Brain pericyte (primary cell): ENCODE results near the gene SCN8A.
"Not testable (repeated sequence)": the region's sequence is repeated elsewhere in the genome, so short reads cannot be mapped to it uniquely, and the experiment has no call there.

Source experiments
- DNase-seq: peaks from one replicate; pipeline ENCODE4 v3.0.0-alpha.2; 2012; ENCODE audit warnings: low read depth, low spot score

SCN8A gene

DNA sequence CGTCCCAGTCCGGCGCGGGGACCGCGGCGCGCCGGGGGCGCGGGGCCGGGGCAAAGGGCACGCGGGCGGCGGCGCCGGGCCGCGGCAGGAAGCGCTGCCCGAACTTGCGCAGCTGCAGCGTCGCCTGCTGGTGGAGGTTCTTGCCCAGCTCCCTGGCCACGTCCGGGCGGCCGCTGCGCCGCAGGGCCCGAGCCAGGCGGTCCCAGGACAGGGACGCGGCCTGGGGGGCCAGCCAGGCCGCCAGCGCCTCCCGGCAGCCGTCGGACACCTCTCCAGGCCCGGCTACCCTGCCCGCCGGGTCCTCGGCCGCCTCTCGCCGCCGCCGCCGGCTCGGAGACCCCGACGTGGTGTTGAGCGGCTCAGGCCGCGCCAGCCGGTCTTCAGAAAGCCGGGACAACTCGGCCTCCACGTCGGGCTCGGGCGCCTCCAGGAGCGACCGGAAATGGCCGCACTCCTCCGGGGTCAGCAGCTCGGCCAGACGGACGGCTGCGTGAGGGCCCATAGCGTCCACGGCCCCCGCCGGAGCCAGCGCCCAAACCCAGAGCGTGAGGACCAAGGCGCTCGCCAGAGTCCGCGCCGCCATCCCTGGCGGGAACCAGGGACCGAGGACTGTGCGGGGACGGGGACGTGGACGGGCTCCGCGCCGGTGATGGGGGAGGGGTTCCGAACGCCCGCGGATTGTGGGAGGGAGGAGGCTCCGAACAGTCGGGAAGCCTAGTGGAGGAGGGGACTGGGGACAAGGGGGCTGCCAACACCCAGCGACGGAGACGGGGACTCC lies 223.5 kb downstream of the SCN8A start:
- DNase-seq = no peak

DNA sequence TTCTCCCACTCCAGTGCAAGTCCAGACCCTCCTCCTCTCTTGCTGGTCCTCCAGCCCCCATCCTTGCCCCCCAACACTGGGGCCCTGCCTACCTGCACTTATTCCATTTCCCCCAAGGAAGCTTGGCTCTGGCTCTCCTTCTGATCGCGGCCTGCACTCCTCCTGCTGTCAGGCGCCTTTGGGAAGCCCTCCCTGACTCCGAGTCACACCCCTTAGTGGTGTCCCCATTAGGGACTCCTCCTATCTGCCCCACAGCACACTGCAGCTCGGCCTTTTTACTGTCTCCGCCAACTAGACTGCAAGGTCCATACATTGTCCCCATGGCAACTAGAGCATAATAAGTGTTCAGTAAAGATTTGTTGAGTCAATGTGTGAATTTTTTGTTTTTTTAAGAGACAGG lies 224.5 kb downstream of the SCN8A start:
- DNase-seq = no peak

DNA sequence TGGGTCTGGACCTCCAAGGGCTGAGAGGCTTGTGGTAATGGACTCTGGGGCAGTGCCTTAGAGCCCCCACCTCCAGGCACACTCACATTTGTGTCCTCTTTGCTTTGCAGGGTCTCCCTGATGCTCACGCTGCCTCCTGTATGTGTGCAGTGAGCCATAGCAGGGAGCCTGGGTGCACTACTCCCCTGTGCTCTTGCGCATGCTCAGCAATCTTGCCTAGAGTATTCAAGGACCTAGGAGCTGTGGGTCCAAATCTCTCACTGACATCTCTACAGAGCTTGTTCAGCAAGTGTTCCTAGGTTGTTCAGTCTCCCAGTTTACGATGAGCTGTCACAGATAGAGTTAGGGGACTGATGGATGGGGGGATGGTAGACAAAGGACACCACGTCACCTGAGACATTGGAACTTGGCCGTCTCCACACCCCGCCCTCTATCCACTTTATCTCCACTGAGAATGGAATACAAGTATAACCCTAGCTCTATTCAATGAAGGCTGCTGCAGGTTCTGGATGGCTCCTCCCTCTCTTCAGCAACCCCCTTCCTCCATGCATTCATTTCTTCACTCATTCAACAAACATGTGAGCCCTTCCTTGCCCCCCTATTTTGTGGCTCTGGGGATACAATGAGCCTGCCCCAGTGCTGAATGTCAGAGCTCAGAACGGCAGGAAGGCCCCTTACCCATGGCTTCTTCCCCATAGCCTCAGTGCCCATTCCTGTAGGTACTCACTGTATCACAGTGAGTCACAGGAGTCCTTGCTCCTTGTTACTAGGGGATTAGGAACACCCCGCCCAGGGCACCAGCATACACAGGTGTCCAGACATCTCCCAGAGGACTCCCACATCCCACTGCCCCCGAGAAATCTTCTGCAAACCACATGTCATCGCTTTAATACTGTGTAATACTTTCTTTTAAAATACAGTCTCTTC lies 226.3 kb downstream of the SCN8A start:
- no peak for DNase-seq

DNA sequence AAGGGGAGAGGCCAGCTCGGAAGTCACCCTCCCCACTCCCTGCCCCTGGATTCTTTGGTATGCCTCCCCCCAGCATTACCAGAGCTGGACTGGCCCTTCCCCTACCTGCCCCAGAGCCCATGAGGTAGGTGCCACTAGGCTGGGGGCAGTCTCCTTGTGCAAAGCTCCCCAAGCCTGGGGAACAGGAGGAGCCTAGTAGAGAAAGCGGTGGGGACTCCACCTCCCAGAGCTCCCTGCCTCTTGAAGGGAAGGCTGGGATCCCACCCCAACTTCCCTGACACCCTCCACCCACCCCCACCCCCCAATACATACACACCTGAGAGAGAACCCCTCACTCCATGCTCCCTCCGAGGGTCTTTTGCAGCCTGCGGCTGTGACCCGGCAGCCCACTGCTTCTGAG lies 227.1 kb downstream of the SCN8A start:
- no peak for DNase-seq

DNA sequence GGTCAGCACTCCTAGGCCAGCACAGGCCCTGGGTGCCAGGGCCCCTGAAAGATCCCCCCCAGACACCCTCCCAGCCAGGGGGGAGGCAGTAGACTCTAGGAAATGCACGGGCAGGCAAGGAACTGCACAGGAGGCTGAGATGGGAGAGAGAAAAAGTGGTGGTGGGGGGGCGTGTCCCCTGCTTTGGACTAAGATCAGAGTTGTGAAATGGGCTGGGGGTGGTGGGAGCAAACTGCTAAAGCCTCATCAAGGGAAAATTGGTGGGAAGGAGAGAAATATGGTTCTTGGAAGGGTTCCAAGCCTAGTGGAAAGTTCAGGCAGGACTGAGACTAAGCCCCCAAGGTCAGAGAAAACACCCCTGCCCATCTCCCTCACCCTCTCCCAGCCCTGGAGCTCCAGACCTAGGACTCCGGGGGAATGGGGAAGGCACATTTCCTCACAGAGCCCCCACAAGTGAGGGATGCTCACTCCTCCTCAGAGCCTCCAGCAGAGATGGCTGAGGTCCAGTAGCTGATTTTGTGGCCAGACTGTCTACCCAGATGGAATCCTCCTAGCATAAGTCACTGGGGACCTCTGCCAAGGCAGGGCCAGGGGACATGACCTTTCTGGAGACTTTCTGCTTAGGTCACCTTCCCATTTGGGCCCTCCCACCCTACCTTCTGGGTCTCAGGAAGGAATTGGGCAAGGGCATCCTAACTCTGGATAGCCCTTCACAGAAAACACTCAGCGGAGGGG lies 227.7 kb downstream of the SCN8A start:
- DNase-seq = no peak

DNA sequence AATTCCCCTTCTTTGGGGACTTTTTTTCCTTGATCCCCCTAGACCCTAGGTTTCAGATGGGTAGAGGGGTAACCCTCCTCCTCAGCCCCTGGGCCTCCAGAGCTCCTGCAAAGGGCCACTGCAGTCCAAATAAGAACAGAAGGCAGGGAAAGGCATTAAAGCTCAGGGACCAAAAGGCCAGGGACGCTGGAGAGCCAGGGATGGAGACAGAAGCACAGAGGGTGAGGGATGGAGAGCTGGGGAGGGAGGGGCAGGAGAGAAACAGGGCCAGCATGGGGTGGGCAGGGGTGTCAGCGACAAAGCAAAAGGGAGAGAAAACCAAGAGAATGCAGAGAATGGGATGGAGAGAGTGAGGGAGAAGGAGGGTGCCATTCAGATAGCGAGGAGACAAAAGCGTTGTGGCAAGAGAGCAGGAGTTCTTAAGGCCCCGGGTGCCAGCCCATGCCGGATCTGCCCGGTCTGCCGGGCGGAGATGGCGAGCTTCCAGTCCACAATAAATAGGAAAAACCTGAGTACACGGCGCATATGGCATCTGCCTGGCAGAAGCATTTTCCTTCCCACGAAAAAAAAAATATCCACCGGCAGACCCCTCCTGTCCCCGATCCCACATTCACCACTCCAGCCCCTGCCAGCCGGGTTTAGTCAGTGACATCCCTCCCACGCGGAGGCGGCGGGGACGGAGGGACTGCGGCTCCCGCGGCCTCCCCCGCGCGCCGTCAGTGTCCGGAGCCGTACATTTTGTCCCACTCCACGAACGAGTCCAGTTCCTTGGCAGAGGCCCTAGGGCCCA lies 228.9 kb downstream of the SCN8A start:
- no peak for DNase-seq

DNA sequence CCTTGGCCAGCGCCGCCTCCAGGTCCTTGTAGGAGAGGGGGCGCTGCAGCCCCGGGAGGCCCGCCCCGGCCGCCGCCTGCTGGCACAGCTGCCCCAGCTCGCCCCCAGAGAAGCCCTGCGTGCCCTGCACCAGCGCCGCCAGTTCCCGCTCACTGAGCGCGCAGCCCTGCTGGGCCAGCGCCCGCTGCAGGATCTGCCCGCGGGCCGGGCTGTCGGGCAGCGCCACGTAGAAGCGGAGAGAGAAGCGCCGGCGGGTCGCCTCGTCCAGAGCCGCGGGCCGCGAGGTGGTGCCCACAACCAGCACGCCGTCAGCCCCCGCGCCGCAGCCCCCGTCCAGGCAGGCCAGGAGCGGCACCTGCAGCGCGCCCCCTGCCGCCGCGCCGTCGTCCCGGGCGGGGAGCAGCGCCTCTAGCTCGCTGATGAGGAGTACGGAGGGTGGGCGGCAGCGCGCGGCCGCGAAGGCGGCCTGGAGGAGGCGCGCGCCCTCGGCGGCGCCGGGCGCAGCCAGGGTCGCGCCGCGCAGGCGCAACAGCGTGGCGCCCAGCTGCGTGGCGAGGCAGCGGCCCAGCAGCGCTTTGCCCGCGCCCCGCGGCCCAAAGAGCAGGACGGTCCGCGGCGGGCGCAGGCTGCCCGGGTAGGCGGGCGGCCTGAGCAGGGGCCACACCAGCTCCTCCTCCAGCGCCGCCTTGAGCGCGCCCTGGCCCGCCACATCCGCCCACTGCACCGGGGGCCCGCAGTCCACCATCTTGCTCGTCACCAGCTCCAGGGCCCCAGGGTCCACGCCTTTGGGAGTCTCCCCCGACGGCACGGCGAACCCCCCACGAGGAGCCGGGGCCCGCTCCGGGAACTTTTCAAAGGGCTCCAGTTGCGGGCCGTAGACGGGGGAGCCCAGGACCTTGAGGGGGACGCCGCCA lies 229.8 kb downstream of the SCN8A start:
- DNase-seq = no peak

DNA sequence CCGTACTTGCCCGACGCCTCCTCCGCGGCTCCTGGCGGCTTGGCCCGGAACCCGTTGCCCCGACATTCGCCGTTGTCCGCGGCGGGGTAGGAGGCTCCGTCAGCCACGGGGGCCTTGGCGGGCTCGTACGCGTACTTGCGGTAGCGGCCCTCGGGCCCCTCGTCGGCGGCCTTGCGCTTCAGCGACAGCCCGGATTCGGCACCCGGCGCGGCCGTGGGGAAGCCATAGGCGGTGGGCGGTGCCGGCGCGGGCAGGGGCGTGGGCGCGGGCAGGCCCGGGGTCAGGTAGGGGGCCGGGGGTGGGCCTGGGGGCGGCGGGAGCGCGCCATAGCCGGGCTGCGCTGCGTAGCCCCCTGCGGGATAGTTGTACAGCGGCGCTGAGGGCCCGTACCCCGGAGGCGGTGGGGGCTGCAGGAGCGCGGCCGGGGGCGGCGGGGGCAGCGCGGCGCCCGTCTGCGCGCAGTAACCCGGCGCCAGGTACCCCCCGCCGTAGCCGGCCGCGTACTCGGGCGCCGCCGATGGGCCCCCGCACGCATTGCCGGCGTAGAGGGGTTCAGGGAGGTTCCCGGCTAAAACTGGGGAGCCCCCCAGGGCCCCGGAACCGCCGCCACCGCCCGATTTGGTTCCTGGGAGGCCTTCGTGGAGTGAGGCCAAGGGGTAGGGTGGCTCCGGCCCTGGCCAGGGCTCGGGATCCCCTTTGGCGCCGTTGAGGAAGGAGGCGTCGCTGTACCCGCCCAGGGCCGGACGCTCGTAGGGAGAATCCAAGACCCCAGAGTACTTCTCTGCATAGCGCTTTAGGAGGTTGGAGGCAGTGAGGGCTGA lies 230.6 kb downstream of the SCN8A start:
- DNase-seq = no peak

DNA sequence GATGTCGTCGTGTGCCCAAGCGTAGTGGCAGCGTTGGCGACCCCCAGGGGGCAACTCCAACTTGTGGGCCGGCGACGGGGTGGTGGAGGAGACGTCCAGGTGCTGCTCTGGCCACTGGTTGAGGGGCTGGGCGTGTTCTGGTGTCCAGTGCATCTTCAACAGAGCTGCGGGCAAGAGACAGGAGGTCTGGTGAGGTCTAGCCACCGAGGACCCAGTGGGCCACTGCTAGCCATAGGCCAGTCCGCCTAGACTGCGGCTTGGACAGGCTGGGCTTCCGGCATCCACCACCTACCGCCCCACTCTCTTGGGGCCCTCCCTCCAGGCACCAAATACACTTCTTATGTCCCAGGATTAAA lies 231.2 kb downstream of the SCN8A start:
- DNase-seq = no peak

DNA sequence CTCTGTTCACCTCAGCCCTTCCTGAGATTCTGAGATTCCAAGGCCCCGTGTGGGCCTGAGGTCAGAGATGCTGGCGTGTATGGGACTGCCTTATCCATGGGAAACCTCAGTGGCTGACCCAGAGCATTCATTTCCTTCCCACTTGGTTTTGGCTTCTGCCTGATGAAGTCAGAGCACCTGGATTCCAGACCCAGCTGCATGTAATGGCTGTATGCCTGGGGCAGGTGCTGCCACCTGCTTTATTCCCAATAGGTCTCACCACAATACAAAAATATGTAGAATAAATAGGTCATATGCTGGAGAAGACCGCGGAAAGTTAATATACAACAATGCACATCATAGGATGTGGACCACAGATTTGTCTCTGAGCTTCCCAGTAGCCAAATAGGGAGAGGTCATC lies 231.9 kb downstream of the SCN8A start:
- DNase-seq = no peak

DNA sequence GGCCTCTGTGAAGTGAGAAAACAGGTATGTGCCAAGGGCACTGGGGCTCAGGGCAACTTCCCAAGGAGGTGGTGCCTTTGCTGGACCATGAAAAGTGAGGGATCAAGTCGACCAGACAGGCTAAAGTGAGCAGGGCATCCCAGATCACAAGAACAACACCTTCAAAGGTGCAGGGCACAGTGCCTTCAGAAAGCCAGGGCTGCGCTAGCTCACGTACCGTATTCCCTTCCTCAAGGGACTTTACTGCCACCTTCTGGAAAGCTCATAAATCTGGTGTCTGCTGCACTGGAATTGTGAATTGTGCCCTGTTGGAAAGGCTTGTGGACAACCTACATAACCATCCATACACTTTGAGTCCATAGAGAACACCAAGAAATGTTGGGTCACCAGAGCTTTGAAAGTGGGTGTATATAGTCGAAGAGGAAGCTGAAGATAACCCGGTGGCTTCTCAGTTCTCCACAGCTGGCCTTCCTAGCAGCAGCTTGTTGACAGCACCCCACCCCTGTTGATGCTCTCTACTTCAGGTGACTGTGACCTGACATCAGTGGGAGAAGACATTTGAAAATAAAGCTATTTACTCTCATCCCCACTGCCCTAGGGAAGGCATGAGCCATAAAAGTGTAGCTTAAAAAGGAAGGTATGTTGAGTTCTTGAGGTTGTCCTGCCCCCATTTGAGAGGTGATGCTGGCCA lies 233.0 kb downstream of the SCN8A start:
- no peak for DNase-seq

DNA sequence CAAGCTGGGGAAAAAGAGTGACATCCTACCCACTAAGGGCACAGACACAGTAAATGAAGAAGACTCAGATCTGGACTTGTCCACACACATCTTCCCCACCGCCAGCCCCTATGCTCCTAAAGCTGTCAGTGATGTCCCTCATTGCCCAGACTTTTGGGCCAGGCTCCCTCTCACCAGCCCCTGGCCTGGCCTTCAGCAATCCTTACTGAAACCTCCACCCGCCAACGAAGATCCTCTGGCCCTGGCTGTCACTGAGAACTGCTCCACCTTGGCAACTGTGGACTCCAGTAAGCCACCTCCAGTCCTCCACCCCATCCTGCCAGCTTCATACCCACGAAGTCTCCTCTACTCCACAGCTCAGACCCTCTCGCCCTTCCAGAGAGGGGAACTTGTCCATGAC lies 234.2 kb downstream of the SCN8A start:
- DNase-seq = no peak

DNA sequence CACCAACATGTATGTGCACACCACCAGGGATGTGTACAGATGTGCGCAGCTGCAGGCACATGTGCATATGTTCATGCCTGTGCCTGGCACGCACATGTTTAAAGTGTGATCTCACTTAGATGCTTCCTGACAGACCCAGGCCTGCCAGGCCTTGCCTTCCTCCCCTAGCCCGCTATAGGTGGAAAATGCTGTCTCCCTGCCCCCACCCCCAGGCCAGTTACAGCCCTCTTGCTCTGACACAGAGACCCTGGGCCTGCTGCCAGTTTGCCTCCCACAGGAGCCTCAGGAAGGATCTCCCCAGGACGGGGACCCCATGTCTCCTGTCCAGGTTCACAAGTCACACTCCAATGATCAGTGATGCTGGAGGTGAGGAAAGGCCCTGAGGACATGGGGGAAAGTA lies 235.8 kb downstream of the SCN8A start:
- DNase-seq = no peak

DNA sequence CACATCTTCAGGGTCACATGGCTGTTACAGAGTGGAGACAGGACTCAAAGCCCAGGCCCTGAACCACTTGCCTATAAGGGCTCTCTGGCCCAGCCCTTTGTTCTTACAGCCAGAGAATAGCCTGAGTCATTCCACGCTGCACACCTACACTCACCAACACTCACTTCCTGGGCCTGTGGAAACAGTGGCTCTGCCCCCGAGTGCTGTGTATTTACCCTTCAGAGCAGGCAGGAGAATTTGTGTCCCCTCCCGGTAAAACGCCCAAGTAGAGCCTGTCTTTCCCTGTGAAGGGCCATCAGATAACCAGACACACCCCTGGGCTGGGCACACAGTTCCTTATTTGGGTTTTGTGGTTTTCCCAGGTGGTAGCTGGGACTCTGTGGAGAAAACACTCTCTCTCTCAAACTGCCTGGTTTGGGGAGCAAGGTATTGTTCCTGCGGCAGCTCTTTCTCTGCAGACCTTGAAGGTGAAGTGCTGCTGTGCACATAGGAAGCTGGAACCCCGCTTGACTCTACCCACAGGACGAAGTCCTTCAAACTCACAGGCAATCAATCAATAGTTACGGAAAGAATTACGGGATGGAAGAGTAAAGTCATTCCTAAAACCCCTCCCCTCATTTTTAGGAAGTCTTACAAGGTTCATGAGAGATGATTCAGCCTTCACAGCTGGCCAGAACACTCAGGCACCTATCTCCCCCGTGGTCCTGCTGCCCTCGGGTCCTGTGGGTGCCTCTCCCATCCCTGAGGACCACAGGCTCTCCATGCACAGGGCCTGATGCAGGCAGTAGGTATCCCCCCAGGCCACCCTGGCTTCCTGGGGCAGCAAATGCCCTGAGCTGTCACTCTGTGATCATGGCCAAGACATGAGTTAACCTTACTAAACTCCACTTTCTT lies 237.1 kb downstream of the SCN8A start:
- no peak for DNase-seq

DNA sequence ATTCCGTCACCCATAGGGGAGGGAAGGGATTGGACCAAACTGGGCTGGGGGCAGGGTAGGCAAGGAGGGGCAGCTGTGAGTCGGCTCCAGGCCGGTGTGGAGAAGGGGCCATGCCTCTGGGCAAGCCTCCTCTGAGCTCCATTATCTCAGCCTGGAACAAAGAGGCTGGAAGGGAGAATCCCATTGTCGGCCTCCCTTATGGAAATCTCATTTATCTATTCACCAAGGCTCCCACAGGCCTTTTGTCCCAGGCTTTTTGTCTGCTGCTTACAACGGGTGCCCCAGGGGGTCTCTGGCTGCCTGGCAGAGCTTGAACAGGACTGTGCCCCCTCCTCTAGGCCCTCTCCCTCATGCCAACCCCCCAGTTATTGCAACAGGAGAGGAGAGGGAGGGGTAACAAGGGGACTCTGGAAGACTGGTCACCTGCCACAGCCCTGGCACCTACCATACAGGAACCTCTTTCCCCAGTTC lies 238.0 kb downstream of the SCN8A start:
- DNase-seq = no peak

DNA sequence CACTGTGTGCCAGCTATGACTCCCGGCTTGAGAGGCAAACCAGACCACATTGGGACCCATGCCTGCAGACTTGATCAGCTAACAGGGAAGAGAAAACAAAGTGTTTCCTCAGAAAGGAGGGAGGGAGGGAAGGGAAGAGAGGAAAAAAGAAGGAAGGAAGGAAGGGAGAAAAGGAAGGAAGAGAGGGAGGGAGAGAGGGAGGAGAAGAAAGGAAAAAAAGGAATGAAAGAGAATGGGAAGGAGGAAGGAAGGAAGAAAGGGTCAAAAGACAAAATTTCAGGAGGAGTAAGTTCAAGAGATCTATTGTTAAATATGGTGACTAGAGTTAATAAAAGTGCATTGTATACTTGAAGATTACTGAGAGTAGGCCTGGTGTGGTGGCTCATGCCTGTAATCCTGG lies 238.6 kb downstream of the SCN8A start:
- no peak for DNase-seq

DNA sequence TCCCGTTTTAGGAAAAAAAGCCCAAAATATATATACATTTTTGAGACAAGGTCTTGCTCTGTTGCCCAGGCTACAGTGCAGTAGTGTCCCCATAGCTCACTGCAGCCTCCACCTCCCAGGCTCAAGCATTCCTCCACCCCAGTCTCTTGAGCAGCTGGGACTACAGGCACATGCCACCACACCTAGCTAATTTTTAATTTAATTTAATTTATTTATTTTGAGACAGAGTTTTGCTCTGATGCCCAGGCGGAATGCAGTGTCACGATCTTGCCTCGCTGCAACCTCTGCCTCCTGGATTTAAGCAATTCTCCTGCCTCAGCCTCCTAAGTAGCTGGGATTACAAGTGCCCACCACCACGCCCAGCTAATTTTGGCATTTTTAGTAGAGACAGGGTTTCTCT lies 240.8 kb downstream of the SCN8A start:
- not testable (repeated sequence) for DNase-seq
